GM18520 (cell line): Measurements from ENCODE around the gene STXBP6.
"Not testable (repeated sequence)": the region's sequence is repeated elsewhere in the genome, so short reads cannot be mapped to it uniquely, and the experiment has no call there.

ENCODE experiments used
- ATAC-seq: cut with Tn5 transposase; IDR thresholded peaks from one replicate; pipeline ENCODE4 v1.9.1; 2021; ENCODE audit not compliant: unreplicated experiment

The STXBP6 gene

DNA sequence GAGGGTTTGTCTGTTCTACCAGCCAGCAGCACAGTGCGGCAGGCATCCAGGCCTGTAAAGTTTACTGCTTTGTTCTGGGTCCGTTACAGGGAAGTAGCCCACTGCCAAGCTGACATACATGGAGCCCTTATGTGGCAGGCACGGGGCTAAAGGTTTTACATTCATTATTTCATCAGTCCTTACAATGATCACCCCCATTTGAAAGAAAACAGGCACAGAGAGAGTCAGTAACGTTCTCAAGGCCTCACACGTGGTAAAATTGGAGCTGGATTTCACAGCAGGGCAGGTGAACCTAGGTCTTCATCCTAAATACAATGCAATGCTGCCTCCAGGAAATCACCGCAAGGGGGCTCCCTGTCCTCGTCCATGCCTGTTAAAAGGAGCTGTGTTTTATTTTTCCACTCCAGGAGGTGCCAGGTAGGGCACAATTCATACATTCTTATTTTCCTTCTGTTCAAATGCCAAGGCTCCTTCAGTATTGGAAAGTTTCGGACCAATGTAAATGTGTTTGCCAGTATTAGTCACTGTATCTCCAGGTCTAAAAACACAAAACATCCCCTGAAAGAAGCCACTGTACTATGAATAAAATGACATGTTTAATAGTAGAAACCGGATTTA lies 243.8 kb downstream of the STXBP6 start:
- ATAC-seq = no peak

GRCh38 chr14:24804552-24805212 lies 245.3 kb downstream of the STXBP6 start:
- ATAC-seq = no peak

- ATAC-seq = no peak
These were observed 245.9 kb downstream of the STXBP6 start for GRCh38 chr14:24803933-24804494.

GRCh38 chr14:24803426-24803825 lies 246.5 kb downstream of the STXBP6 start:
- ATAC-seq = not testable (repeated sequence)

DNA sequence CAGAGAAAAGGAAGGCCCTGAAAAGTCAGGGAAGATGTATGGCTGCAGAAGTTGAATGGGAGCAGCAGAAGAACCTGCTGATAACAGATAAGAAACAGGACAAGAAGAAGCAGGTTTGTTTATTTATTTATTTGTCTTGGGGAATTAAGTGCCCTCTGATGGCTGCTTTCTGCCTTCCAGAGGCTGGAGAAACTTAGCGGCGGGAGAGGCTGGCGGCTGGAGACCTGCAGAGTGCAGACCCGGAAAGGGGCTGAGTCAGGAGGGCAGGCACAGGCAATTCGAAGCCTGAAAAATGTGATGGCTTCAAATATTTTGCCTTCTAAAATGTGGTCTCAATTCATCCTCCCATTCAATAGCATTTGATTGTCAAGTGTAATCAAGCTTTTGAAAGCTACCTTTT lies 247.7 kb downstream of the STXBP6 start:
- no peak for ATAC-seq

DNA sequence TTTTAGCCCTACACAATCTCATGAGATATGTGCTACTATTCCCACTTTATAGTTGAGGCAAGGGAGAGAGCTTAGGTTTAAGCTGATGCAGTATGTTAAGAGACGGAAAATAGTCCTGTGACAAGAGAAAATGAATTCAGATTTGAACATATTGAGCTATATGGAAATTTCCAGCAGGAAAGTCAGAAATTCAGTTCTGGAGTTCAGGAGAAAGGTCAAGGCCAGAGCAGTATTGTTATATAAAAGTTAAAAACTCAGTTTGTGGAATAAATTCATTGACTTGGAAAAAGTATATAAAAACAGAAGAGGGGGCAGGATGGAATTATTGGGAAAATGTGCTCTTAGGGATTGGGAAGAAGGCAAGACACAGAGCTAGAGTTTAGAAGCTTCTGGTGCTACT lies 248.9 kb downstream of the STXBP6 start:
- ATAC-seq = no peak

DNA sequence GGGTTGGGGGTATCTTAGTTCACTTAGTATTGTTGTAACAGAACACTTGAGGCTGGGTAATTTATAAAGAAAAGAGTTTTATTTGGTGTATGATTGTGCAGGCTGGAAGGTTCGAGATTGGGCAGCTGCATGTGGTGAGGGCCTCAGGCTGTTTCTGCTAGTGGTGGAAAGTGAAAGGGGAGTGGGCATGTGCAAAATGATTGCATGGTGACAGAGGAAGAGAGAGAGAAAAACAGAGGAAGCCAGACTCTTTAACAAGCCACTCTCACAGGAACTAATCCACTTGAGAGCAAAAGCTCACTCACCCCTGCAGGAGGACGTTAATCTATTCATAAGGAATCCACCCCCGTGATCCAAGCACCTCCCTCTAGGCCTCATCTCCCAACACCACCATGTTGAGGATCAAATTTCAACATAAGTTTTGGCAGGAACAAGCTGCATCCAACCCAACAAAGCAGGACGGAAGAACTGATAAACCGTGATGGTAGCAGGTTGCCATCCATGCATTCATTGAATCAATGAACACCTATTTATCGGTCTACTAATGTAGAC lies 251.0 kb downstream of the STXBP6 start:
- ATAC-seq = no peak

GRCh38 chr14:24795406-24795805 lies 254.5 kb downstream of the STXBP6 start:
- no peak for ATAC-seq

GRCh38 chr14:24794644-24795305 lies 255.2 kb downstream of the STXBP6 start:
- no peak for ATAC-seq

- ATAC-seq = no peak
These were observed 259.8 kb downstream of the STXBP6 start for GRCh38 chr14:24790196-24790595.

DNA sequence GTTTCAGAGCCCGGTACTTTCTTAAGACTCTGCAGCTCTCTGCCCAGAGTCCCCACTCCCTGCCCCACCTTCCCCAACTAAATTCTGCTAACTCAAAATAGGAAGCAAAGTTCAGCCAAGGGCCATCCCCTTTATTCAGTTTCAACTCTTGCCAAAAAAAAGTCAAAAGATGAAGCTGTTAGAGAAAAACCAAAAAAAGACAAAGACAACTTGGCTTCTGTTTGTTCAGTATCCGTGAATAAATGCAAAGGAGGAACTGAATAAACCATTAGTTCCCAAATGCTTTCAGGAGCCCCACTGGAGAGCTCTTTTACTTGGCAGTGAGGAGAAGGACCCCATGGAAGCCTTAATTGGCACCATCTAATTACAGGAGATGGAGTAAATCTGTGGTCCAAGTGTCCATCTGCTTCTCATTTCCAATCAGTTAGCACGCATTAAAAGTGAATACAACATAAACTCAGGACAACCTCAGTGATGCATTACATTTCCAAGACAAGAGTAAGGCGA lies 260.5 kb downstream of the STXBP6 start:
- no peak for ATAC-seq

GRCh38 chr14:24785698-24786097 lies 264.2 kb downstream of the STXBP6 start:
- ATAC-seq = no peak

- ATAC-seq = no peak
These were observed 265.0 kb downstream of the STXBP6 start for GRCh38 chr14:24784981-24785380.

- no peak for ATAC-seq
These were observed 266.2 kb downstream of the STXBP6 start for GRCh38 chr14:24783791-24784190.

- ATAC-seq = no peak
These were observed 269.7 kb downstream of the STXBP6 start for GRCh38 chr14:24780281-24780680.

DNA sequence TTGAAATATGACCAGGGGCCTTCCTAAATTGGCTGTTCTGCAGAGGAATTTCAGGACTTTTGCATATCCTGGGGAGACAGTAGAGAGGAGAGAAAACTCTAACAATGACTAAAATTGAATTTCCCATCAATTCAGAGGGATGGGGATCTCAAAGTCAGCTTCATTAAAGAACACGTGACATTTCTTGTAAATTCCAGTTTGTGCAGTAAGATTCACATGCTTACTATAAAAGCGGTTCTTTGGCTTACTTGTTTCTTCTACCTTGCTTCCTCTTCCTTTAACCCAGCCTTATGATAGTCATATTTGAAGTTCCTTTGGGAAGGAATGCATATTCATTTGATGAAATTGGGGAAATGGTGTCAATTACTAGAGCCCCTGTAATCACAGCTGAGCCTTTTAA lies 272.3 kb downstream of the STXBP6 start:
- ATAC-seq = no peak

GRCh38 chr14:24775950-24776349 lies 274.0 kb downstream of the STXBP6 start:
- no peak for ATAC-seq

GRCh38 chr14:24774187-24774915 lies 275.6 kb downstream of the STXBP6 start:
- ATAC-seq = no peak

- not testable (repeated sequence) for ATAC-seq
These were observed 276.4 kb downstream of the STXBP6 start for GRCh38 chr14:24773564-24773963.

DNA sequence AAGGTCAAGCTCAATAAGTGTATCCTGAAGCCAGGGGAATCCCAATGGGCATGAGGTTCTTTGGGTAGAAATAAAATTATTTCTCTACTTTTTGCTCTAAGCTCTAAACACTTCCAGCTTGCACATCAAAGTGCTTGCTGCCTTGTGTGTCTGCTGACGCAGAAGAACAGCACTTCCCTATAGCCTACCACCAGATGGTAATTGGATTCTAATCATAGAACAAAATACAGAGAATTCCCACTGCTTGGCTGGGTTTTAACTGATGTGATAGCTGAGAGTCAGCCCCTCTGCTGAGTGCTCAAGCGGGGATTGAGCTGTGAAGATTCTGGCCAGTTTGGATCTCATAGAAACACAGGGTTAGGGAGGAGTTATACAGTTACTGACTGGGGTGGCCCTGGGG lies 283.5 kb downstream of the STXBP6 start:
- no peak for ATAC-seq

- ATAC-seq = no peak
These were observed 288.8 kb downstream of the STXBP6 start for GRCh38 chr14:24761141-24761540.
